A549 (cell line): Measurements from ENCODE around the gene CDYL. TPM values are rescaled to one million over a fixed set of nuclear protein-coding genes. Genes with fewer than 3 reads are reported as not detected.

Source experiments
- ATAC-seq, 2 experiments: fragments of 200-7000 bp in 1 of 2; fragments of >200 bp in 1 of 2; cut with Nextera tagmentation in 1 of 2; cut with Tn5 transposase in 1 of 2; 3 replicates each; pipeline versions ENCODE4 v1.8.0 to v1.9.1; 2018 to 2020; ENCODE audit warnings: mild to moderate bottlenecking in 1 of 2, moderate library complexity in 1 of 2
- CTCF ChIA-PET: fragments of 300-600 bp; sonication (Branson Sonifier 250); formaldehyde crosslinking; extraction: SDS; loops from one replicate; lab custom pipeline; 2021; ENCODE audit warnings: antibody characterized with exemption, inconsistent platforms; lab: Yijun Ruan, JAX
- POLR2A ChIA-PET: fragments of 350-600 bp; formaldehyde crosslinking; extraction: SDS; loops from one replicate; lab custom pipeline; 2021; ENCODE audit warnings: antibody characterized with exemption, inconsistent platforms; lab: Yijun Ruan, JAX
- DNase-seq, 2 experiments: peaks; one replicate each; pipeline versions ENCODE4 v3.0.0 to v3.0.0-alpha.2; 2011 to 2016; ENCODE audit warnings: low read depth in 1 of 2, low spot score in 1 of 2
- FAIRE-seq: peaks from 2 replicates; lab custom pipeline; 2011; peaks lifted over from hg19 to GRCh38; lab: Jason Lieb, UNC
- H3K27ac ChIP-seq, 2 experiments: fragments of >200 bp; sonication (Bioruptor Twin); formaldehyde crosslinking; 3 replicates each; pipeline ENCODE4 v1.5.1; 2016 to 2017
- H3K4me1 ChIP-seq: fragments of >200 bp; sonication (Bioruptor Twin); formaldehyde crosslinking; 3 replicates; pipeline ENCODE4 v1.6.1; 2016
- H3K4me2 ChIP-seq: fragments of >200 bp; sonication (Bioruptor Twin); formaldehyde crosslinking; 3 replicates; pipeline ENCODE4 v1.6.1; 2016
- H3K4me3 ChIP-seq: fragments of >200 bp; sonication (Bioruptor Twin); formaldehyde crosslinking; 3 replicates; pipeline ENCODE4 v1.5.1; 2016
- H3K9me3 ChIP-seq: fragments of >200 bp; sonication (Bioruptor Twin); formaldehyde crosslinking; 3 replicates; pipeline ENCODE4 v1.6.1; 2016
- BHLHE40 ChIP-seq: IDR thresholded peaks from 2 replicates; pipeline ENCODE4 v1.6.1; 2012; ENCODE audit warnings: low read depth, low read length, inconsistent platforms
- CBX2 ChIP-seq: fragments of 200-600 bp; sonication (generic); IDR thresholded peaks from 2 replicates; pipeline ENCODE4 v1.6.1; 2016; ENCODE audit warnings: low read depth, mild to moderate bottlenecking, borderline replicate concordance
- CBX8 ChIP-seq: fragments of 200-600 bp; sonication (generic); IDR thresholded peaks from 2 replicates; pipeline ENCODE4 v1.6.1; 2016
- CHD4 ChIP-seq: fragments of 200-600 bp; sonication (generic); IDR thresholded peaks from 2 replicates; pipeline ENCODE4 v1.6.1; 2016; ENCODE audit warnings: antibody characterized with exemption, mild to moderate bottlenecking, borderline replicate concordance
- EP300 ChIP-seq, 2 experiments: fragments of >200 bp; sonication (Bioruptor Twin); formaldehyde crosslinking; IDR thresholded peaks; 2 replicates in 1 of 2; 3 replicates in 1 of 2; pipeline ENCODE4 v1.6.1; 2016 to 2017
- ESRRA ChIP-seq: fragments of 150-350 bp; IDR thresholded peaks from 2 replicates; pipeline ENCODE4 v1.6.1; 2014; ENCODE audit warnings: mild to moderate bottlenecking, low read length, borderline replicate concordance
- HEYL ChIP-seq: fragments of 250-450 bp; sonication (Bioruptor Pico); IDR thresholded peaks from 2 replicates; pipeline ENCODE4 v1.8.0; 2021; ENCODE audit warnings: mild to moderate bottlenecking, moderate library complexity
- MAFK ChIP-seq: fragments of 450-650 bp; IDR thresholded peaks from 2 replicates; pipeline ENCODE4 v1.6.1; 2014; ENCODE audit not compliant: partially characterized antibody
- MAZ ChIP-seq: fragments of 150-350 bp; IDR thresholded peaks from 2 replicates; pipeline ENCODE4 v1.6.1; 2014; ENCODE audit warnings: antibody characterized with exemption, low read depth, low read length, borderline replicate concordance
- NR3C1 ChIP-seq: fragments of >200 bp; sonication (Bioruptor Twin); formaldehyde crosslinking; IDR thresholded peaks from 3 replicates; pipeline ENCODE4 v1.6.1; 2017
- POLR2A ChIP-seq: IDR thresholded peaks from 2 replicates; pipeline ENCODE4 v1.6.1; 2012; ENCODE audit warnings: mild to moderate bottlenecking, low read length
- RFX5 ChIP-seq: fragments of 450-650 bp; IDR thresholded peaks from 2 replicates; pipeline ENCODE4 v1.7.1; 2014; ENCODE audit warnings: antibody characterized with exemption, mild to moderate bottlenecking, moderate library complexity
- RNF2 ChIP-seq: fragments of 200-600 bp; sonication (generic); IDR thresholded peaks from 2 replicates; pipeline ENCODE4 v1.6.1; 2016; ENCODE audit warnings: low read depth, mild to moderate bottlenecking, antibody characterized with exemption, moderate library complexity, borderline replicate concordance
- SREBF2 ChIP-seq: fragments of 450-650 bp; IDR thresholded peaks from 2 replicates; pipeline ENCODE4 v1.6.1; 2014; ENCODE audit warnings: mild to moderate bottlenecking, moderate library complexity
- ZC3H11A ChIP-seq: fragments of 450-650 bp; IDR thresholded peaks from 2 replicates; pipeline ENCODE4 v1.6.1; 2014; ENCODE audit warnings: antibody characterized with exemption, mild to moderate bottlenecking
- ZFP36 ChIP-seq: fragments of 450-650 bp; IDR thresholded peaks from 2 replicates; pipeline ENCODE4 v1.6.1; 2014; ENCODE audit warnings: borderline replicate concordance; ENCODE audit not compliant: partially characterized antibody
- ZNF302 ChIP-seq: fragments of 250-450 bp; sonication (Bioruptor Pico); IDR thresholded peaks from 2 replicates; pipeline ENCODE4 v1.9.0; 2021; ENCODE audit warnings: inconsistent platforms, mild to moderate bottlenecking, moderate library complexity
- ZSCAN20 ChIP-seq: fragments of 250-450 bp; sonication (Bioruptor Pico); IDR thresholded peaks from 2 replicates; pipeline ENCODE4 v1.8.0; 2022; ENCODE audit warnings: mild to moderate bottlenecking, moderate library complexity
- WGBS: methylation state at CpG from one replicate; pipeline ENCODE4 v1.1.6; 2017; ENCODE audit errors: missing lambda C conversion rate; 5-methylcytosine and 5-hydroxymethylcytosine counted together
- polyA plus RNA-seq, 4 experiments: library from polyadenylated mRNA; depleted of rRNA in 3 of 4; stranded (reverse); fragments of >200 nt; fragmentation: RNase III in 1 of 4; extraction: RNeasy Plus Mini Kit Qiagen cat#74134 plus additional on column Dnase treatment in 1 of 4; gene quantifications; 2 replicates in 3 of 4; 3 replicates in 1 of 4; pipeline ENCODE4 v1.2.3, GENCODE V29; 2011 to 2017
- TF ChIP-seq, protein P1 (sequence below): fragments of 450-650 bp; IDR thresholded peaks from 2 replicates; pipeline ENCODE4 v1.6.1; 2014; ENCODE audit warnings: antibody characterized with exemption
- TF ChIP-seq, protein P2 (sequence below): fragments of >200 bp; sonication (Bioruptor Twin); formaldehyde crosslinking; IDR thresholded peaks from 3 replicates; pipeline ENCODE4 v1.5.1; 2016
- TF ChIP-seq, protein P3 (sequence below): IDR thresholded peaks from 2 replicates; pipeline ENCODE4 v1.6.1; 2012
- TF ChIP-seq, protein P4 (sequence below): fragments of >200 bp; sonication (Bioruptor Twin); formaldehyde crosslinking; IDR thresholded peaks from 2 replicates; pipeline ENCODE4 v1.6.1; 2016
- TF ChIP-seq, protein P5 (sequence below): IDR thresholded peaks from 2 replicates; pipeline ENCODE4 v1.6.1; 2012
- TF ChIP-seq, protein P6 (sequence below): IDR thresholded peaks from 2 replicates; pipeline ENCODE4 v1.6.1; 2012; ENCODE audit warnings: low read depth, borderline replicate concordance
- TF ChIP-seq, protein P7 (sequence below): fragments of >200 bp; sonication (Bioruptor Twin); formaldehyde crosslinking; IDR thresholded peaks from 3 replicates; pipeline ENCODE4 v1.6.1; 2016

CDYL gene
- polyA plus RNA-seq, 2 of the 4 experiments (the other 2 are of a cell fraction), result 18.6 to 42.7 TPM

DNA sequence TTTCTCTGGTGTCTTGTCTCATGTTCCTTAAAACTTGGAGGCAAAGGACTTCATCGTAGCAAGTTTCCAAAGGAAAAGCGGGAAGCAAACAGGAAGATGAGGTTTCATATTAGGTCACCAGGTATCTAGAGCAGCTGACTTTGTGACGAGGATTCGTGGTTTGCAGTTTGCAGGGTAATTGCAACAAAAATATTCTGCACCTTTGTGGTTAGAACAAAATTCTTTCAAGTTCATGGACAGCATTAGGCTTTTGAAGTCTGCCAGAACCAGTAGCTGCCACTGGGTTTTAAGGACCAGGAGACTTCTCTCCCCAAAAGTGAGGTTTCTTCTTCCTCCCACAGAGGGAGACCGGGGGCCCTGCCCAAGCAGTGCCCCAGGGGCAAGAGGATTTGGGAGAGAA lies 164.2 kb downstream of the CDYL start:
- Histone ChIP-seq H3K4me3 (no peak overlapping the region), H3K9me3 (no peaks in the 10 kb centered on the region), H3K4me1 (peaks cover 45% of the 10 kb centered on the region), H3K27ac (peak overlapping the region in 1 of 2 experiments; percentile 92; a peak in 3 of 6 replicates), H3K4me2 (peak overlapping the region; percentile 75; the same call in 1 of the 3 replicates)
- FAIRE-seq (no peak), DNase-seq (no peak), ATAC-seq (no peak)
- ChIA-PET CTCF (interaction anchor here (1.0 kb wide), 1 partner anchor 10 kb away, joined by 4 read pairs; no protein-coding TSS in a partner anchor), POLR2A (no interaction called here)
- TF ChIP-seq, protein P1, sequence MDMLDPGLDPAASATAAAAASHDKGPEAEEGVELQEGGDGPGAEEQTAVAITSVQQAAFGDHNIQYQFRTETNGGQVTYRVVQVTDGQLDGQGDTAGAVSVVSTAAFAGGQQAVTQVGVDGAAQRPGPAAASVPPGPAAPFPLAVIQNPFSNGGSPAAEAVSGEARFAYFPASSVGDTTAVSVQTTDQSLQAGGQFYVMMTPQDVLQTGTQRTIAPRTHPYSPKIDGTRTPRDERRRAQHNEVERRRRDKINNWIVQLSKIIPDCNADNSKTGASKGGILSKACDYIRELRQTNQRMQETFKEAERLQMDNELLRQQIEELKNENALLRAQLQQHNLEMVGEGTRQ, result no peak
- TF ChIP-seq NR3C1 (no peak), HEYL (CRISPR knock-in tag) (no peak), ZFP36 (no peak), BHLHE40 (no peak), CBX2 (no peak)
- TF ChIP-seq, protein P2, sequence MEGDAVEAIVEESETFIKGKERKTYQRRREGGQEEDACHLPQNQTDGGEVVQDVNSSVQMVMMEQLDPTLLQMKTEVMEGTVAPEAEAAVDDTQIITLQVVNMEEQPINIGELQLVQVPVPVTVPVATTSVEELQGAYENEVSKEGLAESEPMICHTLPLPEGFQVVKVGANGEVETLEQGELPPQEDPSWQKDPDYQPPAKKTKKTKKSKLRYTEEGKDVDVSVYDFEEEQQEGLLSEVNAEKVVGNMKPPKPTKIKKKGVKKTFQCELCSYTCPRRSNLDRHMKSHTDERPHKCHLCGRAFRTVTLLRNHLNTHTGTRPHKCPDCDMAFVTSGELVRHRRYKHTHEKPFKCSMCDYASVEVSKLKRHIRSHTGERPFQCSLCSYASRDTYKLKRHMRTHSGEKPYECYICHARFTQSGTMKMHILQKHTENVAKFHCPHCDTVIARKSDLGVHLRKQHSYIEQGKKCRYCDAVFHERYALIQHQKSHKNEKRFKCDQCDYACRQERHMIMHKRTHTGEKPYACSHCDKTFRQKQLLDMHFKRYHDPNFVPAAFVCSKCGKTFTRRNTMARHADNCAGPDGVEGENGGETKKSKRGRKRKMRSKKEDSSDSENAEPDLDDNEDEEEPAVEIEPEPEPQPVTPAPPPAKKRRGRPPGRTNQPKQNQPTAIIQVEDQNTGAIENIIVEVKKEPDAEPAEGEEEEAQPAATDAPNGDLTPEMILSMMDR, result no peak
- WGBS, result 96% methylated on average over 5 of the region's 5 CpGs

DNA sequence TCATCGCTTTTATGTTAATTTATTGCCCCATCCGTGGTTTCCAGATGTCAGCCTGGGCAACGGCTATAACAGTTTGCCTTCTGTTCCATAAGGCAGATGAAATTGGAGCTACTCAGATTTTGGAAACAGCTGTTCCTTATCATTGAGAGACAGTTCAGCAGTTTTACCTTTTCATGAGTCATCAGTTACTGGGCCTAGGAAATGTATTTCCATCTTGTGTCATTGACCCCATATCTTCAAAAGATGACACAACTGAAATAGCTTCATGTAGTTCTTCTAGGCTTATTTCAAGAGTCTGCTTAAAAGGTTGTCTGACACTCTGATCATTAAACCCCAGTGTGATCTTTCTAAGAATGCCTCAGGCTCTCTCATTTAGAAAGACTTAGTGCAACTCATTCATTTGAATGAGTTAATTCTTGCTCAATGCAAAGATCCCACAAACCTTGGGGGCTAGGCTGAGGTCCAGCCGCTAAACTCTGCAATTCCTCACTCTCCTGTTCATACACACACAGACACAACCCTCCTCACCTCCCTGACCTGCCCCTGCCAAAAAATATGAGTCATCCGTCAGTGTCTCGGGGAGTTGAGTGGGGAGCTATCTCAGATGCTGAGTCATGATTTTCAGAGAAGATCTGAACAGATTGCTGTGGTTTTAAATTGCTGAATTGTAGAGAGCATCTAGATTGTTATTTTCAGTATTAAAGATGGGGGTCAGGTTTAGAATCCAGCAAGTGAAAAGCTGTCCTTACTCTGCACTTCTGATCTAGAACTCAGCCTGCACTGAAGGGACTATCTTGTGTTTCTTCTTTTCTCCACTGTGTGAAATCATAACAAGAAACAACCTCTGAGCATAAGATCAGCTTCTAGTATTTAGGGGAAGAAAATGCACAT lies 165.8 kb downstream of the CDYL start:
- no peak overlapping the region for H3K4me3 ChIP-seq
- FAIRE-seq (peak; percentile 68), DNase-seq (peak; percentile 74 to 81), ATAC-seq (peak; percentile 94 to 95)
- H3K4me1 ChIP-seq, result peaks cover 41% of the 10 kb centered on the region
- ChIA-PET POLR2A (interaction anchor here (1.1 kb wide), 1 partner anchor 166 kb away, joined by 3 read pairs; the partner anchor contains the start of gene CDYL), CTCF (interaction anchor here (1.4 to 1.6 kb wide), 2 partner anchors 10 to 23 kb away, joined by 4 to 5 read pairs; no protein-coding TSS in a partner anchor)
- H3K4me2 ChIP-seq, result peak overlapping the region; percentile 75
- H3K9me3 ChIP-seq, result no peaks in the 10 kb centered on the region
- WGBS, result 21% methylated on average over 6 of the region's 6 CpGs
- H3K27ac ChIP-seq, result peak overlapping the region; percentile 78 to 92
- TF ChIP-seq CBX8 (no peak), EP300 (IDR thresholded peaks at IDR 0.05) (no peak), RFX5 (peak; percentile 54; the same call in 1 of the 2 replicates), MAZ (no peak), CHD4 (no peak), POLR2A (no peak), ZSCAN20 (no peak), MAFK (peak; percentile 100), ZC3H11A (no peak), ZNF302 (no peak), SREBF2 (no peak), BHLHE40 (no peak), ESRRA (no peak), RNF2 (no peak)
- TF ChIP-seq, protein P3, sequence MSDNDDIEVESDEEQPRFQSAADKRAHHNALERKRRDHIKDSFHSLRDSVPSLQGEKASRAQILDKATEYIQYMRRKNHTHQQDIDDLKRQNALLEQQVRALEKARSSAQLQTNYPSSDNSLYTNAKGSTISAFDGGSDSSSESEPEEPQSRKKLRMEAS, result peak; percentile 37; the same call in 1 of the 2 replicates
- TF ChIP-seq, protein P1, result no peak
- TF ChIP-seq, protein P4, sequence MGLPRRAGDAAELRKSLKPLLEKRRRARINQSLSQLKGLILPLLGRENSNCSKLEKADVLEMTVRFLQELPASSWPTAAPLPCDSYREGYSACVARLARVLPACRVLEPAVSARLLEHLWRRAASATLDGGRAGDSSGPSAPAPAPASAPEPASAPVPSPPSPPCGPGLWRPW, result no peak
- TF ChIP-seq, protein P2, result no peak
- TF ChIP-seq, protein P5, sequence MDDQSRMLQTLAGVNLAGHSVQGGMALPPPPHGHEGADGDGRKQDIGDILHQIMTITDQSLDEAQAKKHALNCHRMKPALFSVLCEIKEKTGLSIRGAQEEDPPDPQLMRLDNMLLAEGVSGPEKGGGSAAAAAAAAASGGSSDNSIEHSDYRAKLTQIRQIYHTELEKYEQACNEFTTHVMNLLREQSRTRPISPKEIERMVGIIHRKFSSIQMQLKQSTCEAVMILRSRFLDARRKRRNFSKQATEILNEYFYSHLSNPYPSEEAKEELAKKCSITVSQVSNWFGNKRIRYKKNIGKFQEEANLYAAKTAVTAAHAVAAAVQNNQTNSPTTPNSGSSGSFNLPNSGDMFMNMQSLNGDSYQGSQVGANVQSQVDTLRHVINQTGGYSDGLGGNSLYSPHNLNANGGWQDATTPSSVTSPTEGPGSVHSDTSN, result 0 out of 2 replicates have a peak, but pooled peaks have one; percentile 5
- TF ChIP-seq, protein P6, sequence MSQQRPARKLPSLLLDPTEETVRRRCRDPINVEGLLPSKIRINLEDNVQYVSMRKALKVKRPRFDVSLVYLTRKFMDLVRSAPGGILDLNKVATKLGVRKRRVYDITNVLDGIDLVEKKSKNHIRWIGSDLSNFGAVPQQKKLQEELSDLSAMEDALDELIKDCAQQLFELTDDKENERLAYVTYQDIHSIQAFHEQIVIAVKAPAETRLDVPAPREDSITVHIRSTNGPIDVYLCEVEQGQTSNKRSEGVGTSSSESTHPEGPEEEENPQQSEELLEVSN, result no peak
- TF ChIP-seq, protein P7, sequence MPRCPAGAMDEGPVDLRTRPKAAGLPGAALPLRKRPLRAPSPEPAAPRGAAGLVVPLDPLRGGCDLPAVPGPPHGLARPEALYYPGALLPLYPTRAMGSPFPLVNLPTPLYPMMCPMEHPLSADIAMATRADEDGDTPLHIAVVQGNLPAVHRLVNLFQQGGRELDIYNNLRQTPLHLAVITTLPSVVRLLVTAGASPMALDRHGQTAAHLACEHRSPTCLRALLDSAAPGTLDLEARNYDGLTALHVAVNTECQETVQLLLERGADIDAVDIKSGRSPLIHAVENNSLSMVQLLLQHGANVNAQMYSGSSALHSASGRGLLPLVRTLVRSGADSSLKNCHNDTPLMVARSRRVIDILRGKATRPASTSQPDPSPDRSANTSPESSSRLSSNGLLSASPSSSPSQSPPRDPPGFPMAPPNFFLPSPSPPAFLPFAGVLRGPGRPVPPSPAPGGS, result no peak
